Fibroblast of skin of abdomen (primary cell): ENCODE data around the gene ZNF620.
"Not testable (repeated sequence)": the region's sequence is repeated elsewhere in the genome, so short reads cannot be mapped to it uniquely, and the experiment has no call there.

ENCODE experiments used
- DNase-seq: peaks from one replicate; pipeline ENCODE4 v3.0.0-alpha.2; 2013

ZNF620 gene

DNA sequence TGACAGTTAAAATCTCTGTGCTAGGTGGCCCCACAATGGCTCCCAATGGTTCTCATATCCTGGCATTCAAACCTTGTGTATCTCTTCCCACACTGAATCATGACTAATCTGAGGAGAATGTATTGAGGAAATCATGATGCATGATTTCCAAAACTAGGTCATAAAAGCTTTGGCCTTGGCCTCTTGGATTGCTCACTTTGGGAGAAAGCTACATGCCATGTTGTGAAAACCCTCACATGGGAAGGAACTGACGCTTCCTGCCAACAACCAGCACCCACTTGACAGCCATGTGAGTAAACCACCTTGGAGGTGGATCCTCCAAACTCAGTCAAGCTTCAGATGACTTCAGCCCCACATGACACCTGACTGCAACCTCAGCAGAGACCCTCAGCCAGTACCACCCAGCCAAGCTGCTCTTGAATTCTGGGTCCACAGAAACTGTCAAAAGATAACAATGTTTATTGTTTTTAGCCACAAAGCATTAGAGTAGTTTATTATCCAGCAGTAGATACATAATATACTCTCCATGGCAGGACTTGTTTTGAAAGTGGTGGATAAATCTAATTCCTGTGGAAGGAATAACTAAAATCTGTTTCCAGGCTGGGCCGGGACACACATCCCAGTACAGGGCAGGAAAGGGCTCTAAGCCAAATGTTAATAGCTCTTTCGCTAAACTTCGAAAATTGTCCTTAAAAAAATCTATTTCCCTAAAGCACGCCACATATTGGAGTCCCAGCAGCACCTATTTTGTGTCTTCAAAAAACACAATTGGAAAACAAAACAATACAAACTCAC, 1.0 kb upstream of the ZNF620 start:
- peak; percentile 92 for DNase-seq

DNA sequence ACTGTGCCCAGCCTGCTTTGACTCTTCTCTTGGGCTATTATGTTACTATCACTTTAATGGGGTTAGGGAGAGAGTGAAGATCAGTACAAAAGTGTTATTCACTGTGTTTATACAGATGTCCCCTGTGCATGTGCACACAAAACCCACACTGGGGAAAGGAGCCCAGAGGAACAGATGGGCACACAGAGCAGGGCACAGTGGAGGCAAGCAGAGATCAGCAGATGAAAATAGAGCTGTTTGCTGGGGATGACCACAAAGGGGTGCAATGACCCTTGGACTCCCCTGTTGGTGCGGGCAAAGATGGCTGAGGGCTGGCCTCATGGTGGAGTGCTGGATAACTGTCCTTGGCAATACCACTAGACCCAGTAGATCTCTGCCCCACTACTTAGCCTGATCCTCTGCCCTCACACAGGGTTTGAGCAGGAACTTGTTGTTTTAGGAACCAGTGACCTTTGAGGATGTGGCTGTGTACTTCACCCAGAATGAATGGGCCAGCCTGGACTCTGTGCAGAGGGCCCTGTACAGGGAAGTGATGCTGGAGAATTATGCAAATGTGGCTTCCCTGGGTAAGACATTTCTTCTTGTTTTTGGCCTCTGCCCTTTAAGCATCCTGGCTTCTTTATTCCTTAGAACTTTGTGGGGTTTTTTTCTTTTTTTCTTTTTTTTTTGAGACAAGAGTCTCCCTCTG, 5.3 kb downstream of the ZNF620 start:
- DNase-seq: no peak

DNA sequence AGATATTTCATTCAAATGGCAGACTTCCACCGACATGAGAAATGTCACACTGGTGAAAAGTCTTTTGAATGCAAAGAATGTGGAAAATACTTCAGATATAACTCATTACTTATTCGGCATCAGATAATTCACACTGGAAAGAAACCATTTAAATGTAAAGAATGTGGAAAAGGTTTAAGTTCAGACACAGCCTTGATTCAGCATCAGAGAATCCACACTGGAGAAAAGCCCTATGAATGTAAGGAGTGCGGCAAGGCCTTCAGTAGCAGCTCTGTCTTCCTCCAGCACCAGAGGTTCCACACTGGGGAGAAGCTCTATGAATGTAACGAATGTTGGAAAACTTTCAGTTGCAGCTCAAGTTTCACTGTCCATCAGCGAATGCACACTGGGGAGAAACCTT, 10.4 kb downstream of the ZNF620 start:
- DNase-seq: peak; percentile 86

DNA sequence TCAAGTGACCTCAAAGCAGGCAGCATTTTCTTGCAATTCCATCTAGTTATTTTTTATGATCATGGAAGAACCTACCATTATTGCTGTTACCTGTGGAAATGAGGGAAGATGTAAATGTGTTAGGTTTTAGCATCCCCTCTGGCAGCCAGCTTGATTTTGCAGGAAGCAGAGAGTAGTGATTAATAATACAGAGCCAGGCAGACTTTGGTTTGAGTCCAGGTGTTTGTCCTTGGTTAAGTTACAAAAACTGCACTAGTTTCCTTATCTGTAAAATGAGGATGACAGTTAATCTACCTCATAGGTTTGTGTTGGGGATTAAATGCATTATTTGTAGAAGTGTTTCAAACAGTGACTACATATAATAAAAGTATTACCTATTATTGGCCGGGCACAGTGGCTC, 12.2 kb downstream of the ZNF620 start:
- DNase-seq: no peak

DNA sequence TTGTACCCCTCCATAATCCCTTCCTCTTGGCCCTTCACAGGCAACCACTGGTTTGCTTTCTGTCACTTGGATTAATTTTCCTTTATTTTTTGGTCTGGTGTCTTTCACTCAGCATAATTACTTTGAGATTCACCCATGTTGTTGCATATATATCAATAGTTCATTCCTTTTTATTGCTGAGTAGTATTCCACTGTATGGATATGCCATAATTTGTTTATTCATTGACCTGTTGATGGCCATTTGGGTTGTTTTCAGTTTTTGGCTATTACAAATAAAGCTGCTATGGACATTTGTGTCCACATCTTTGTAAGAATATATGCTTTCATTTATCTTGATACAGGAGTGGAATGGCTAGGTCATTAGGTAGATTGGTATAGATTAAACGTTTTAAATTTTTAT, 13.0 kb downstream of the ZNF620 start:
- DNase-seq: no peak

DNA sequence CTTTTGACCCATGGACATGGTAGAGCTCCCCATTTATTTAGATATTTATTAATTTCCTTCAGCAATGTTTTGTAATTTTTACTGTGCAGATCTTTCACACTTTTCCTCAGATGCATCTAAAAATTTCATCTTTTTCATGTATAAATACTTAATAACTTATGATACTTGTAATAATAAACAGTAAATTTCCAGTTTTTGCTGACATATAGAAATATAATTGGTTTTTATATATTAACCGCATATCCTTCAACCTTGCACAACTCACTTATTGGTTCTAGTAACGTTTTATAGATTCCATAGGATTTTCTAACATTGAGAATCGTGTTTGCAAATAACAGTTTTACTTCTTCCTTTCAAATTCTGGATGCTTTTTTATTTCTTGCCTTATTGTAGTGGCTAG, 15.4 kb downstream of the ZNF620 start:
- no peak for DNase-seq

DNA sequence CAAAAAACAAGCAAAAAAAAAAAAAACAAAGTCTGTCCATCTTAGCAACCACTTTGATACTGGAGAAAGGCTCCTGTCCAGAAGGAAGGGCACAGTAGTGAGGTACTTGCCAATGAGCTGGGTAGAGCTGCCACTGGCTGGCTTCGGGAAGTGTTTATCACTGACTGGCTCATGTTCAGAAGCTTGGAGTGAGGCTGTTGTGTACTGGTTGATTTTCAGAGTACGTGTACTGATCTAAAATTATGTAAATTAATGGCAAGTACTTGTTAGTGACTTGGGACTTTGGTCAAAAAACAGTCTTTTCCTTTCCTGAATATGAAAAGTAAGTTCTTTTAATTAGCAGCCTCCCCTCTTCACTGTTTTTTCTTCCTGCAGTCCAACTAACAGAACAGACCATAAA, 17.9 kb downstream of the ZNF620 start:
- DNase-seq: no peak

DNA sequence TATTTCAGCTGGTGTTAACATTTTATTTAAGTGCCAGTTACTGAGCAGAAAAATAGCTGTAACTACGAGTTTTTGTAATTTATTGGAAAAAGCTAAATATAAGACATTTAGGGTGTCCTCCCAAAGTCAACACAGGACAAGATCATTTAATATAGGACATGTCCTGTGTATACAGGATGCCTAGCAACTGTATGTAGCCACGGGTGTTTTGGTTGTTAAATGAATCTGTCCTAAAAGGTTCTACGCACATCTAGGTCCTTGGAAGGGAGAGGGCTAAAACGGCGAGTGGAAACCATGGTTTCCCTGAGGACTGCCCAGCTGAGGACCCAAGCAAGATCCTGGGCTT, 18.4 kb downstream of the ZNF620 start:
- no peak for DNase-seq

DNA sequence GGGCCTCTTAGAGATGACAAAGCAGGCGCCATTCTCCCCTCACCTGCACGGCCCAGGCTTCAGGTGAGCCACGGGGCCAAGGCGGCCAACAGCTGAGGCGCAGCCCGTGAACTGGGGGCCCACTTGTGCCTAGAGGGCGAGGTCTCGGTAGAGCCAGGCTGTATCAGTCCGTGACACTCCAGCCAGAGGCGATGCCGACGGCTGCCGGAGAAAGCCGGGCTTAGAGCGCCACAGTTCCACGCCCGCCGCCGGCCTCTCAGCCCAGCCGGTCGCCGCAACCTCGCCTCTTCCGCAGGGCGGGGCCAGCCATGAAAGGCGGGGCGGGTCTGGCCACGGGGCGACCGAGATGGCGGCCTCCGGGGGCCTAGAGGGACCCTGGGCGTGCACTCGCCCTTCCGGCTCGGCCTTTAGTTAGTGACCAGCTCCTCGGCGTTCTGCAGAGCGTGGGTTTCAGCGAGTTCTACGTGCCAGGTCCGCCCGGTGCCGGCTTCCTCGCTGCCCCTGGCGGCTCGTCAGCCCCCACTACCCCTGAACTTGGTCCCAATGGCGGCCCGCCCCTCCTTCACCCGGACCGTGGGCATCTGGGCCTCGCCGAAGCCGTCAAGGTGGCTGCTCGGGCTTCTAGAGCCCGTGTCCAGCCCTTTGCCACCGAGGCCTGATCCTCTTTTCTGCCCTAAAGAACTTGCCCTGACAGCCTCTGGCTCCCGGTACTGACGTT, 18.9 kb downstream of the ZNF620 start, which contains the start of gene ZNF621:
Gene ZNF621, plus strand, starts transcription at position 393 of the 718 bp plus-strand sequence. CDS start 881 bp downstream, outside the sequence.
- peak; percentile 86 for DNase-seq

DNA sequence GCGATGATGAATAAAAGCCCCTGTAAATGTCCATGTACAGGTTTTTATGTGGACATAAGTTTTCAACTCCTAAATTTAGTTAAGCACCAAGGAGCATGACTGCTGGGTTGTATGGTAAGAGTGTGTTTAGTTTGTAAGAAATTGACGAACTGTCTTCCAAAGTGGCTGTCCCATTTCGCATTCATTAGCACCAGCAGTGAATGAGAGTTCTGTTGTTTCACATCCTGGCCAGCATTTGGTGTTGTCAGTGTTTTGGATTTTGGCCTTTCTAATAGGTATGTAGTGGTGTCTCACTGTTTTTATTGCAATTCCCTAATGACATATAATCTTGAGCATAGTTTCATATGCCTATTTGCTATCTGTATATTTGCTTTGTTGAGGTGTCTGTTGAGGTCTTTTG, 22.6 kb downstream of the ZNF620 start:
- DNase-seq: no peak

DNA sequence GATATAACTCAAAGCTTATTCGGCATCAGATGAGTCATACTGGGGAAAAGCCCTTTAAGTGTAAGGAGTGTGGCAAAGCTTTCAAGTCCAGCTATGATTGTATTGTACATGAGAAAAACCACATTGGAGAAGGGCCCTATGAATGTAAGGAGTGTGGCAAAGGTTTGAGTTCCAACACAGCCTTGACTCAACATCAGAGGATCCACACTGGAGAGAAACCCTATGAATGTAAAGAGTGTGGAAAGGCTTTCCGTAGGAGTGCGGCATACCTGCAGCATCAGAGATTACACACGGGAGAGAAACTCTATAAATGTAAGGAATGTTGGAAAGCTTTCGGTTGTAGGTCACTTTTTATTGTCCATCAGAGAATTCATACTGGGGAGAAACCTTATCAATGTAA, 26.4 kb downstream of the ZNF620 start:
- no peak for DNase-seq

DNA sequence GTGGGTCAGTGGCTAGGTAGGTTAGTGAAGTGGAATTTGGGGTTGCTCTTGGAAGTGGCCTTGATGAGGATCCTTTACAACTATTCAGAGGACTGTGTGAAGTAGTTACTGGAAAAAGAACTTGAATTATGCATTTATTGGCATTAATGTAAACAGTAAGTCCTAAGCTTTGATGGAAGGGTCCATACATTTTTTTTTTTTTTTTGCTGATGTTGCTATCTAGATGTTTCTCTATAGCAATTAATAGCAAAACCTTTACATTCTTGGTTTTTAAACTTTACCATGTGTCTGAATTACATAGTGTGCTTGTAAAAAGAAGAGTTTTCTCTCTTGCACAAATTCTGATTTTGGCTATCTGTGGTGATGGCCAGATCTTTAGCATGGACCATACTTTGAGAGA, 28.4 kb downstream of the ZNF620 start:
- DNase-seq: no peak

DNA sequence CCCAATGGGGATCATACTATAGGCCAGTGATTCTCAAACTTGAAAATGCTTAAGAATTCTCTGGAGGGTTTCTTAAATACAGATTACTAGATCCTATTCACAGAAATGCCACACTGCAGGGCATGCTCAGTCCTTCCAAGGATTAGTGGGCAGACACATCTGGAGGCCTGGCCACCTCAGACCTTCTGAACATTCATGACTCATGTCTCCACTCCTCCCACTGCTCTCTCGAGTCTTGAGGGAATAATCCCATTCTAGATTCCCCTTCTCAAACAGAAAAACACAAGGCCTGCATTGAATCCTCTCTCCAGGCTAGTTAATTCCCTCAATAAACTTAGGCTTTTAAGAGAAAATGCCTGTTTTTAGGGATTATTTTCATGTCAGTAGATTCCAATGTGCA, 41.0 kb downstream of the ZNF620 start:
- peak; percentile 60 for DNase-seq

DNA sequence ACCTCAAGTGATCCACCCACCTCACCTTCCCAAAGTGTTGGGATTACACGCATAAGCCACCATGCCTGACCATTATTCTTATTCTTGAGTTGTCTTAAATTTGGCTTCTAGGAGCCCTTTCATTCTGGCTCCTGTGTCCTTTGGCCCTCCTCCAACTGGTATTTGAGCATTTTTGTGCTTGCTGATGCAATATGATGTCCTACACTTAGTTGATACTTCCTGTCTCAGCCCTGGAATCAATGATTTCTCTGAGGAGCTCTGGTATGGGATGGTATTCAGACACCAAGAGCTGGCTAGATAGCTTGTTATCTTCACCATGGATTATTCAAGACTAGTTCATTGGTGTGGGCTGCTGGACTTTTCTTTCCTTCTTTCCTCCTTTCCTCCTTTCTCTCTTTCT, 44.3 kb downstream of the ZNF620 start:
- peak; percentile 10 for DNase-seq

DNA sequence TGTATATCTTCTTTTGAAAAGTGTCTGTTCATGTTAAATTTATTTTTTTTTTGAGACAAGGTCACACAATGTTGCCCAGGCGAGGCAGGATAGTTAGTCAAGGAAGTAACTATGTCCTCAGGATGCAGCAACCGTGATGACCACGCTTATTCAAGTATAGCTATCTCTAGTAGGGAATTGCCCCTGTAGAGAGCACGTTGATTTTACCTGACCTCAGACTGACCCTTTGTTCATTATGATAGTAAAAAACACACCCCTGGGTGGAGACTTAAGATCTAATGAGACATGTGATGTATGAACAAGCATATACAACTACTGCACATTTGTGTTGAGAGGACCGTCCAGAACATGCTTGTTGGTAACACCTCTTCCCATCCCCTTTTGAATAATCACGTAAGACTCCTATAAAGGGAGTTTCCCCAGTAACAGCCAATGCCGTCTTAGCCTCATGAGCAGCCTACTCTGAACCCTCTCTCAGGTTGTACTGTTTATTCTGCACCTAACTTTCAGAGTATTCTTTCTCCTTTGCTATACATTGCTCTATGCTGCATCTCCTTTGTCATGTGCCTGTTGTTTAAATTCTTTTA, 51.8 kb downstream of the ZNF620 start:
- DNase-seq: no peak

DNA sequence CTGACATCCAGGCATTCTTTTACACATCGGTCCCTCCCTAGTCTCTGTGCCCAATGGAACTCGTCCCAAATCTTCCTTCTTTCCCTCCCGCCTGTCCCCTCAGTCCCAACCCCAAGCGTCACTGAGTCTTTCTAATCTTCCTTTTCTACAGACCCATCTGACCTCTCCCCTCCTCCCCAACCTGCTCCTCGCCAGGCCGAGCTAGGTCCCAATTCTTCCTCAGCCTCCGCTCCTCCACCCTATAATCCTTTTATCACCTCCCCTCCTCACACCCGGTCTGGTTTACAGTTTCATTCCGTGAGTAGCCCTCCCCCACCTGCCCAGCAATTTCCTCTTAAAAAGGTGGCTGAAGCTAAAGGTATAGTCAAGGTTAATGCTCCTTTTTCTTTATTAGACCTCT, 56.6 kb downstream of the ZNF620 start:
- not testable (repeated sequence) for DNase-seq

DNA sequence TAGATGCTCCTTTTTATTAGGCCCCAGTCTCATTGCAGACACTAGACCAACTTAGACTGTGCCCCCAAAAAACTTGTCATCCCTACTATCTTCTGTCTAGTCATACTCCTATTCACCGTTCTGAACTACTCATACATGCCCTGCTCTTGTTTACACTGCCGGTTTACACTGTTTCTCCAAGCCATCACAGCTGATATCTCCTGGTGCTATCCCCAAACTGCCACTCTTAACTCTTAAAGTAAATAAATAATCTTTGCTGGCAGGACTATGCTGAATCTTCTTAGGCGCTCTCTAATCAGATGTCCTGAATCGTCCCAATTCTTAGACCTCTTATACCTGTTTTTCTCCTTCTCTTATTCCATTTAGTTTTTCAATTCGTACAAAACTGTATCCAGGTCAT, 59.8 kb downstream of the ZNF620 start:
- not testable (repeated sequence) for DNase-seq

DNA sequence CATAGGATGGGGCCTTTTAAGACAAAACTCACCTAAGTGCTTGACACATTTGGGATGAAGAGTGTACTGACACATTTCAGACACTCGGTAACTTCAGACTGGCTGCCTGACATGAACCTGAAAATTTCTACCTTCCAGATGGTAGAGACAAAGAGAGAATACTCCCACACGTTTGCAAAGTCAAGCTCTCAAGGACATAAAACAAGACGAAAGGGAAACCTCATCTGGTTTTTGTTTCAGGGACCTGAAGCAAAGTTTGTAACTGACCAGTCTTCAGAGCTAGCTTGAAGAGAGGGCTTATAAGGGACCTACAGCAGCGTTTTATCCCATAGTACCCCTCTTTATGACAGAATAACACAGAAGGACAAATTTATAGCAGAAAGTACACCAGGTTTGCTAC, 60.9 kb downstream of the ZNF620 start:
- no peak for DNase-seq
